Measurements from ENCODE around the gene UHRF1. TPM values are rescaled to one million over a fixed set of nuclear protein-coding genes. Genes with fewer than 3 reads are reported as not detected.
"Not testable (repeated sequence)": the region's sequence is repeated elsewhere in the genome, so short reads cannot be mapped to it uniquely, and the experiment has no call there.

UHRF1 gene
- total and polyA plus RNA-seq, 7 donors, result 0.36 to 10.5 (median 1.5) TPM

DNA sequence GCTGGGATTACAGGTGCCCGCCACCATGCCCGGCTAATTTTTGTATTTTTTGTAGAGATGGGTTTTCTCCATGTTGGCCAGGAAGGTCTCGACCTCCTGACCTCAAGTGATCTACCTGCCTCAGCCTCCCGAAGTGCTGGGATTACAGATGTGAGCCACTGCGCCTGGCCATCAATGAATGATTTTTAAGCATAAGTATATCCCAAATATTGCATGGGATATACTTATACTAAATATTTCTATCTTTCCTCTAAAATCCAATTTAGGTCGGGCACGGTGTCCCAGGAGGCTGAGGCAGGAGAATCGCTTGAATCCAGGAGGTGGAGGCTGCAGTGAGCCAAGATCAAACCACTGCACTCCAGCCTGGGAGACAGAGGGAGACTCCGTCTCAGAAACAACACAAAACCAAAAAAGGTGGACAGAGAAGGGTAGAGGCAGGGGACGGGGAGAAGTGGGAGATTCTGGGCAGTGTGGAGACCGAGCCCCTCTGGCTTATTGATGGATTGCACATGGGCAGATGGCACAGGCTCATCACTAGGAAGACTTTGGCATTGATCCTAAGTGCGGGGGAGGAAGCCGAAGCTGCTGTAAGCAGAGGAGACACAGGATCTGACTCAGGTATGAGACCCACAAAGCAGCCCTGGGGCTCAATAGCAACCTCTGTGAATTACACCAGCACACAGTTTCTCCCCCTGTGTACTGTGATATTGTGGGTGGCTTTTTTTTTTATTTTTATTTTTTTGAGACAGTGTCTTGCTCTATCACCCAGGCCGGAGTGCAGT is 20.1 kb upstream of the UHRF1 start:
- no peak for DNase-seq
- WGBS, 2 donors, result 93% methylated on average over 14 of the region's 14 CpGs
- intact Hi-C loops (cut with DNase I), result no loop called here
- Histone ChIP-seq H3K9me3 (no peaks in the 10 kb centered on the region), H3K27ac (no peak overlapping the region), H3K4me3 (no peak overlapping the region), H3K36me3 (no peaks in the 10 kb centered on the region), H3K4me1 (no peaks in the 10 kb centered on the region), H3K27me3 (no peaks in the 10 kb centered on the region)
- TF ChIP-seq, protein P1, sequence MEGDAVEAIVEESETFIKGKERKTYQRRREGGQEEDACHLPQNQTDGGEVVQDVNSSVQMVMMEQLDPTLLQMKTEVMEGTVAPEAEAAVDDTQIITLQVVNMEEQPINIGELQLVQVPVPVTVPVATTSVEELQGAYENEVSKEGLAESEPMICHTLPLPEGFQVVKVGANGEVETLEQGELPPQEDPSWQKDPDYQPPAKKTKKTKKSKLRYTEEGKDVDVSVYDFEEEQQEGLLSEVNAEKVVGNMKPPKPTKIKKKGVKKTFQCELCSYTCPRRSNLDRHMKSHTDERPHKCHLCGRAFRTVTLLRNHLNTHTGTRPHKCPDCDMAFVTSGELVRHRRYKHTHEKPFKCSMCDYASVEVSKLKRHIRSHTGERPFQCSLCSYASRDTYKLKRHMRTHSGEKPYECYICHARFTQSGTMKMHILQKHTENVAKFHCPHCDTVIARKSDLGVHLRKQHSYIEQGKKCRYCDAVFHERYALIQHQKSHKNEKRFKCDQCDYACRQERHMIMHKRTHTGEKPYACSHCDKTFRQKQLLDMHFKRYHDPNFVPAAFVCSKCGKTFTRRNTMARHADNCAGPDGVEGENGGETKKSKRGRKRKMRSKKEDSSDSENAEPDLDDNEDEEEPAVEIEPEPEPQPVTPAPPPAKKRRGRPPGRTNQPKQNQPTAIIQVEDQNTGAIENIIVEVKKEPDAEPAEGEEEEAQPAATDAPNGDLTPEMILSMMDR (IDR thresholded peaks at IDR 0.05), result no peak
- TF ChIP-seq POLR2AphosphoS5 (IDR thresholded peaks at IDR 0.05), result no peak
- TF ChIP-seq EP300 (IDR thresholded peaks at IDR 0.05), result no peak

DNA sequence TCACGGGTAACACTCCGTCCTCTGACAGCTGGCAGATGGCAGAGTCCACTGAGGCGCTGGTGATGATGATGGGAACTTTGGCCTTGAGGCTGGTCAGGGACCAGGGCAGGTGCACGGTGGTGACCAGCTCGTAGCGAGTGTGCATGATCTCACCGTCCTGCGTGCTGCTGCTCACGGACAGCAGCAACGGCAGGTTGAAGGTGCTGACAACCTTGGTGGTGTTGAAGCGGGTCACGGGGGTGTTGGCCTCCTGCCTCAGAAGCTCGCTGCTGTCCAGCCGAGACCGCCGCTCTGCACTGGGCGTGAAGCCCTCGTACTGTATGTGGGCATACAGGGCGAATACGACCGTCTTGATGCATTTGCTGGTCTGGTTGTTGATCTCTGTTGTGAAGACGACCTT is 18.2 kb upstream of the UHRF1 start:
- Histone ChIP-seq H3K36me3 (no peaks in the 10 kb centered on the region), H3K4me1 (no peaks in the 10 kb centered on the region), H3K9me3 (no peaks in the 10 kb centered on the region), H3K27ac (no peak overlapping the region), H3K4me3 (no peak overlapping the region), H3K27me3 (no peaks in the 10 kb centered on the region)
- DNase-seq, result no peak
- intact Hi-C loops (cut with DNase I), result no loop called here
- TF ChIP-seq POLR2A (IDR thresholded peaks at IDR 0.05), result no peak
- no peak for TF ChIP-seq EP300 (IDR thresholded peaks at IDR 0.05)
- TF ChIP-seq, protein P1 (IDR thresholded peaks at IDR 0.05), result no peak
- no peak for TF ChIP-seq POLR2AphosphoS5 (IDR thresholded peaks at IDR 0.05)
- WGBS, 2 donors, result 87 to 91% methylated on average over 22 of the region's 22 CpGs

DNA sequence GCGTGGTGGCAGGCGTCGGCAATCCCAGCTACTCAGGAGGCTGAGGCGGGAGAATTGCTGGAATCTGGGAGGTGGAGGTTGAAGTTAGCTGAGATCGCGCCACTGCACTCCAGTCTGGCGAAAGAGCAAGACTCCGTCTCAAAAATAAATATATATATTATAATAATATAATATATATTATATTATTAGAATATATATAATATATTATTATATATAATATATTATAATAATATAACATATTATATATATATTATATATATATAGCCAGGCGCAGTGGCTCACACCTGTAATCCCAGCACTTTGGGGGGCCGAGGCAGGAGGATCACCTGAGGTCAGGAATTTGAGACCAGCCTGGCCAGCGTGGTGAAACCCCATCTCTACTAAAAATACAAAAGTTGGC is 16.3 kb upstream of the UHRF1 start:
- intact Hi-C loops (cut with DNase I); H3K4me1 ChIP-seq; H3K27ac ChIP-seq; H3K4me3 ChIP-seq; H3K27me3 ChIP-seq; H3K9me3 ChIP-seq; H3K36me3 ChIP-seq; DNase-seq: not testable (repeated sequence)
- WGBS, 2 donors, result 87 to 91% methylated on average over 11 of the region's 11 CpGs

DNA sequence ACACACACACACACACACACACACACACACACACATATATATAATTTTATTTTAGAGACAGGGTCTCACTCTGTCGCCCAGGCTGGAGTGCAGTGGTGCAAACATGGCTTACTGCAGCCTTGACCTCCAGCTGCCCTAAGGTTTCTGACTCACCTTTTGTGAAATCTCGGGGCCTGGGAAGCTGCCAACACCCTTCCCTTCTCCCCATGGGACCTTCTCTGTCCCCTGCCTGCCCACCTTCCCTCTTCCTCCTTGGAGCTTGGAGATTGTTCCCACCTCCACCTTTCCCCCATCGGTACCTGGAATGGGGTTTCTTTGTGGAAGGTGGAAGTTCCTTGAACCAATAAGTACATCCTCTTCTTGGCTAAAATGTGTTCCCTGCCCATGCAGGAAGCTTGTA is 12.9 kb upstream of the UHRF1 start:
- TF ChIP-seq EP300 (IDR thresholded peaks at IDR 0.05), result no peak
- TF ChIP-seq POLR2A (IDR thresholded peaks at IDR 0.05), result no peak
- no peak for TF ChIP-seq POLR2AphosphoS5 (IDR thresholded peaks at IDR 0.05)
- TF ChIP-seq, protein P1 (IDR thresholded peaks at IDR 0.05), result no peak
- H3K36me3 ChIP-seq, result no peaks in the 10 kb centered on the region
- no peak overlapping the region for H3K4me3 ChIP-seq
- H3K27me3 ChIP-seq, result no peaks in the 10 kb centered on the region
- 63 to 72% methylated on average over 3 of the region's 3 CpGs for WGBS, 2 donors
- DNase-seq, result no peak
- intact Hi-C loops (cut with DNase I), result no loop called here
- no peaks in the 10 kb centered on the region for H3K4me1 ChIP-seq
- no peaks in the 10 kb centered on the region for H3K9me3 ChIP-seq
- no peak overlapping the region for H3K27ac ChIP-seq

DNA sequence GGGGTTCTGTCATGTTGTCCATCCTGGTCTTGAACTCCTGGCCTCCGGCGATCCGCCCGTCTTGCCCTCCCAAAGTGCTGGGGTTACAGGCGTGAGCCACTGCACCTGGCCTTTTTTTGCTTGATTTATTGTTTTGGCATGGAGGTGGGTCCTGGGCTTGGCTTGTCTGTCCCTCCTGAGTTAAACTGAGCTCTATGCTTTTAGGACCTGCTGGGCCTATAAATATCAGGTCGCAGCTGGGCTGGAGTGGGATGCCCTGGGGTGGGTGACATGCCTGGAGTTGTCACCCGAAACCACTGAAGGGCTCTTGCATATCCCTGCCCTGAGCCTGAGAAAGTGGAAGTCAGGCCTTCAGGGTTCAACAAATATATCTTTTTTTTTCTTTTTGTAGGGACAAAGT is 12.2 kb upstream of the UHRF1 start:
- Histone ChIP-seq H3K36me3 (no peaks in the 10 kb centered on the region), H3K27ac (no peak overlapping the region), H3K4me3 (no peak overlapping the region), H3K9me3 (no peaks in the 10 kb centered on the region), H3K27me3 (no peaks in the 10 kb centered on the region), H3K4me1 (no peaks in the 10 kb centered on the region)
- intact Hi-C loops (cut with DNase I), result no loop called here
- TF ChIP-seq, protein P1 (IDR thresholded peaks at IDR 0.05), result no peak
- TF ChIP-seq EP300 (IDR thresholded peaks at IDR 0.05) (no peak), POLR2A (IDR thresholded peaks at IDR 0.05) (no peak), POLR2AphosphoS5 (IDR thresholded peaks at IDR 0.05) (no peak)
- DNase-seq, result no peak
- WGBS, 2 donors, result 82 to 88% methylated on average over 7 of the region's 7 CpGs

DNA sequence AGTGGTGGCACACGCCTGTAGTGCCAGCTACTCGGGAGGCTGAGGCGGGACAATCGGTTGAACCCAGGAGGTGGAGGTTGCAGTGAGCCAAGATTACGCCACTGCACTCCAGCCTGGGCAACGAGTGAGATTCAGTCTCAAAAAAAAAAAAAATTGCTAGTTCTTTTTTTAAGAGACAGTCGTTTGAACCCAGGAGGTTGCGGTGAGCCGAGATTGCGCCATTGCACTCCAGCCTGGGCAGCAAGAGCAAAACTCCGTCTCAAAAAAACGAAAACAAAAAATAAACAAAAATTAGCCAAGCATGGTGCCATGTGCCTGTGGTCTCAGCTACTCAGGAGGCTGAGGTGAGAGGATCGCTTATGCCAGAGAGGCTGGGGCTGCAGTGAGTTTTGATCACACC is 8.4 kb upstream of the UHRF1 start:
- H3K4me3 ChIP-seq; H3K9me3 ChIP-seq; intact Hi-C loops (cut with DNase I); H3K4me1 ChIP-seq; H3K27me3 ChIP-seq; H3K27ac ChIP-seq; DNase-seq; H3K36me3 ChIP-seq: not testable (repeated sequence)
- 83 to 85% methylated on average over 13 of the region's 13 CpGs for WGBS, 2 donors
